HG02973 (cell line): ENCODE measurements around the gene MS4A4A.
A peak's percentile ranks its signal among the peaks of the same experiment; 100 is the strongest.
"Not testable (repeated sequence)": the region's sequence is repeated elsewhere in the genome, so short reads cannot be mapped to it uniquely, and the experiment has no call there.

Experiments
- ATAC-seq: cut with Tn5 transposase; IDR thresholded peaks from one replicate; pipeline ENCODE4 v1.9.1; 2021; ENCODE audit warnings: moderate library complexity; ENCODE audit not compliant: unreplicated experiment

MS4A4A gene

DNA sequence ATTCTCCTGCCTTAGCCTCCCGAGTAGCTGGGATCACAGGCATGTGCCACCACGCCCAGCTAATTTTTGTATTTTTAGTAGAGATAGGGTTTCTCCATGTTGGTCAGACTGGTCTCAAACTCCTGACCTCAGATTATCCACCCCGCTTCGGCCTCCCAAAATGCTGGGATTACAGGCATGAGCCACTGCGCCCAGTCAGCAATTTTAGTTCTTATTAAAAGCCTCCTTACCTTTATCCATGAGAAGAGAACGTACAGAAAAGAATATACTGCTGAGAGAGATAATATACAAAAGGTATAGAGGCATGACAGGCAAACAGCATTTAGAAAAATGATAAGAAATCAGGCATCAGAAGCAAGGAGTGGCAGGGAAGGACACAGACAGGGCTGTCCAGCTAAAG lies 21.4 kb downstream of the MS4A4A start:
- ATAC-seq, result not testable (repeated sequence)

DNA sequence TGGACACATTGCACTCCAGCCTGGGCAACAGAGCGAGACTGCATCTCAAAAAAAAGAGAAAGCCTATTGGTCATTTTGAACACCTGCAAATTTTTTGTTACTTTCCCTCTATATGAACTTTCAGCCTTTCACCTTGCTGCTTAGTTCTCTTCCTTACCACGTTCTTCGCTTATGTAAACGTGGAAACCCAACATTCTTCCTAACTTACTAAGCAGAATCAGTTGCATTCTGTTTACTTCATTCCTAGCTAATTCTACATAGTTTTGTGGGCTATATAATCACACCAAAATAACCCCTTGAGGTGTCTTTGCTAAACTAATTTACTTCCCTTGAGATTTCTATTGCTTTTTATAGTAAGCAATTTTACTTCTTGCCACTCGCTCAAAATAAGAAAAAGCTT lies 23.2 kb downstream of the MS4A4A start:
- no peak for ATAC-seq

DNA sequence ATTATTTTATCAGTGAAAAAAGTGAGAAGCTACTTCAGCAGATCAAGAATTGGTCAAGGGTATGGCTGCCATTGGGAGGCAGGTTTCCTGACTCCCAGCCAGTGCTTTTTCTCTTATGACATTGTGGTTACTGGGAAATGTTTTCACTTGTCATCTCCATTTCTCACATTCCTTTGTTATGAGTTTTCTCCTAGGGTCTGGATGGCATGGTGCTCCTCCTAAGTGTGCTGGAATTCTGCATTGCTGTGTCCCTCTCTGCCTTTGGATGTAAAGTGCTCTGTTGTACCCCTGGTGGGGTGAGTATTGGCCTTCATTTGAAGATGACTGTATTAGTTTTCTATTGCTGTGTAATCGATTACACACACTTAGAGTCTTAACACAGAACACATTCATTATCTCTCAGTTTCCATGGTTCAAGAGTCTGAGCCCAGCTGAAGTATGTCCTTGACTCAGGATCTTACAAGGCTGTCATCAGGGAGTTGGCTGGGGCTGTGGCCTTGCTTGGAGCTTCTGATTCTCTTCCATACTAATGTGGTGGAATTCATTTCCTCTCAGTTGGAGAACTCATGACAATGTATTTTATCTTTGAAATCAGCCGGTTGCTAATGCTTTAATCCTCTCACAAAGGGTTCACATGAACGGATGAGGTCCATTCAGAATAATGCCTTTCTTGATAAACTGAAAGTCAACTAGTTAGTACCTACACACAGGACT lies 25.6 kb downstream of the MS4A4A start:
- no peak for ATAC-seq

- ATAC-seq, result no peak
These were observed 27.2 kb downstream of the MS4A4A start for GRCh38 chr11:60307507-60308195.

GRCh38 chr11:60310407-60310998 lies 30.0 kb downstream of the MS4A4A start:
- ATAC-seq, result peak; percentile 64

- ATAC-seq, result no peak
These were observed 34.3 kb downstream of the MS4A4A start for GRCh38 chr11:60314635-60315321.

DNA sequence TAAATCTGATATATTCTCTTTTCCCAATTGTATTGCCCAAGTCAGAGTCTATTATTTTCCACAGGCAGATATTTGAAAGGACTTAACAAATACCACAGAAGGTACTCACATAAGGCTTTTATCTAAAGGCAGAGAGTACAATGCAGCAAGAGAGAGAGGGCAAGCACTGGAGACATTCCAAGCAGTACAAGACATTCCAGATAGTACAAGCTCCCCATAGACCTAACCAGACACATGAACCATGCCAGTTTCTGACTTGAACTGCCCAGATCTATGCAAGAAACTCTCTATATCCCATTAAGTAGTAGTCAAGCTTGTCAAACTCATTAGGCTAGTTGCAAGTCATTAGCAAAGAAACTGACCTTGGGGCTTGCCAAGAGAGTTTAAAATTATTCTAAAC lies 35.4 kb downstream of the MS4A4A start:
- ATAC-seq, result no peak

DNA sequence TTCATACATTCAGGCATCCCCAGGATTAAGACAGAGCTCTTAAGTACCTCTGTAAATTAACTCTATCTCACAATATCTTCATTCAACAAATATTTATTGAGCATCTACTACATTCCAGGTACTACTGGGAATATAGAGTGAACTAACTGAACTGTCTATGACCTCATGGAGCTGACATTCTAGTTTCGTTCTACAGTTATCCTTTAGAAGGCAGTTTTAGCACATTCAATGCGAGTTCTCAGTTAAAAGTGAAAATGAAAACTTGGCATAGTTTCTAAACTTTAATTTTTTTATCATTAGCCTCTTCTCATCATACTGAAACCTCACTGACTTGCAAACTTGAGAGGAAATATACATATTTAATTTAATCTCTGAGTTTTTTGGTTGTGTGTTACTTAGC lies 35.9 kb downstream of the MS4A4A start:
- no peak for ATAC-seq

- peak; percentile 56 for ATAC-seq
These were observed 38.3 kb downstream of the MS4A4A start for GRCh38 chr11:60318726-60319125.

DNA sequence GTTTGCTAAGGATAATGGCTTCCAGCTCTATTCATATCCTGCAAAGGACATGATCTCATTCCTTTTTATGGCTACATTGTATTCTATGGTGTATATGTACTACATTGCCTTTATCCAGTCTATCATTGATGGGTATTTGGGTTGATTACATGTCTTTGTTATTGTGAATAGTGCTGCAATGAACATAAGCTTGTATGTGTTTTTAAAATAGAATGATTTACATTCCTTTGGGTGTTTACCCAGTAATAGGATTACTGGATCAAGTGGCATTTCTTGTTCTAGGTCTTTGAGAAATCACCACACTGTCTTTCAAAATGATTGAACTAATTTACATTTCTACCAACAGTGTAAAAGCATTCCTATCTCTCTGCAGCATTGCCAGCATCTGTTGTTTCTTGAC lies 40.6 kb downstream of the MS4A4A start:
- no peak for ATAC-seq

- no peak for ATAC-seq
These were observed 46.5 kb downstream of the MS4A4A start, which contains the start of gene MS4A6E for GRCh38 chr11:60326955-60327354. TSS of gene MS4A6E (plus strand) at chr11:60327255. CDS start at chr11:60334896, 7,641 bp downstream.

DNA sequence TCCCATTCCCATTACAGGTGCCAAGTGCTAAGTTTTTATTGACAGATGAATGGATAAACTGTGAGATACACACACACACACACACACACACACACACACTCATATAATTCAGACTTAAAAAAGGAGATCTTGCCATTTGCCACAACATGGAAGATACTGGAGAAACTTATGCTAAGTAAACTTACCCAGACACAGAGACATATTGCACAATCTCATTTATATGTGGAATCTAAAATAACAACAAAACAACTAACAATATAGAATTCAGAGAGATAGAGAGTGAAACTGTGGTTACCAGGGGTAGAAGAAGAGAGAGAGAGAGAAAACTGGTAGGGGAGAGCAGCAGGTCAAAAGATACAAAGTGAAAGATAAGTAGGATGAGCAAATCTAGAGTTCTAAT lies 48.0 kb downstream of the MS4A4A start:
- ATAC-seq, result no peak

DNA sequence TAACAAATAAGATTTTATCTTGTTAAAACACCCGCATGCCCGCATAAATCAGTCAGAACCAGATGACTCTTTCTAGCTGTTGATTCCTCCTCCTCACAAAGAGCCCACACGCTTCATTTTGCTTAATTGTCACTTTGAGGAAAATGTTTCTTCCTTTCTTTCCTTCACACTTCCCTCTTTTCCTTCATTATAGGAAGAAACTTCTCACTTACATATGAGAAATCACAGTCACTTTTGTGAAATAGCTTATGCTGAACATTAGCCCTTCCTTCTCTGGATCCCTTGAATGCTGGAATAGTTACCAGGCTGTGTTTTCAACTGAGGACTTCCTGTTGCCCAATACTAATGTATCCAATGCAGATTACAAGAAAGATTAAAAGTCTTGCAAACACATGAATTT lies 52.4 kb downstream of the MS4A4A start:
- no peak for ATAC-seq

DNA sequence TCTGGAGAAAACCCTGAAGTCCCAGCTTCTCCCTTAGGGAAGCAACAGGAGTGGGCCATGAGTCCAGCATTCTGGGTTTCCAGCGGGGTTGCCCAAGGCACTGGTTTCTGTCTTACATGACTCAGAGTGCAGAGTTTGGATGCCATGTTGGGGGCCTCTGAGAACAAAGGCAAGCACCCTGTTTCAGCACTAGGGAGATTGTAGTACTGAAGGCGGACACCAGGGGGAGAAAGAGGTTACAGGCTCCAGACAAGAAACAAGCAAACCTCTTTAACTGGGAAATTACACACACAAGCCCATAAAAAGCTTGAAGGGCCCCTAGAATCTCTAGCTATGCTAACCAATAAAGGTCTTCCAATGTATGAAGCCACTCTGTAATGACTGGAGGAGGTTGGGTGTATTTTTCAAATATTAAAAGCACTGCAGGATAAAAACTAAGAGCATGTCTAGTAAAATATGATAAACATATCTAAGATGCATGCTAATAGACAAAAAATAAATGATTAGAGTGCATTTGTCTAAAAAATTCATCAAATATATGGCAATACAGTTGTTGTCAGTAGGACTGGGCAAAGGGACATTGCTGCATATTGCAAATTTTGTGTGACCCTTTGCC lies 53.6 kb downstream of the MS4A4A start:
- peak; percentile 68 for ATAC-seq

GRCh38 chr11:60336767-60337391 lies 56.4 kb downstream of the MS4A4A start:
- no peak for ATAC-seq

GRCh38 chr11:60338053-60338452 lies 57.6 kb downstream of the MS4A4A start:
- ATAC-seq, result no peak

GRCh38 chr11:60339356-60339755 lies 58.9 kb downstream of the MS4A4A start:
- no peak for ATAC-seq

DNA sequence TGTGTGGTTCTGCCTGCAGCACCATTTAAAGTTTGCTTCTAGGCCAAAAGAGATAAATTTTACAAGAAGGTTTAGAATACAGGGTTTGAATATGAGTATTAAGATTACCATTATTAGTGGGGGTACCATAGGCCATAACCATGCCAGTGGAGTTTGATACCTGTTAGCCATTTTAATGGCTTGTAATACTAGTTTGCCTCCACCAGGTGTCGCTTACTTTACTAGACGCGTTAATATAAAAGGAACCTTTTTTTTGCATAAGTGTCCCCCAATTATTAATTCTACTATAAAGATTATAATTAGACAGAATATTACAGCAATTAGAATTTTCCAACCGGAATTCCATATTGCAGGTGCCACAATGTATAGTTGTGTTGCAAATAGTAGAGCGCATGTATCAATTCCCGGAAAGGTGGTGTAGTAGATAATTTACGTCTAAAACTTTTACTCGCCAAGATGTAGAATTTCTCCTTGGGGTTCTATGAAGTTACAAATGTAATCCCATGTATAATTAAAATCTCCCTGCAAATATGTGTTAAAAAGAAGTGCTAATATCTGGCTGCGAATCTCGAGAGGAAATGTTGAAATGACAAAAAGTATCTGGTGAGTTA lies 62.7 kb downstream of the MS4A4A start:
- no peak for ATAC-seq

GRCh38 chr11:60344146-60344545 lies 63.7 kb downstream of the MS4A4A start:
- ATAC-seq, result no peak

GRCh38 chr11:60345489-60345888 lies 65.0 kb downstream of the MS4A4A start:
- no peak for ATAC-seq
